ENCODE measurements around the gene WDR5.

WDR5 gene

DNA sequence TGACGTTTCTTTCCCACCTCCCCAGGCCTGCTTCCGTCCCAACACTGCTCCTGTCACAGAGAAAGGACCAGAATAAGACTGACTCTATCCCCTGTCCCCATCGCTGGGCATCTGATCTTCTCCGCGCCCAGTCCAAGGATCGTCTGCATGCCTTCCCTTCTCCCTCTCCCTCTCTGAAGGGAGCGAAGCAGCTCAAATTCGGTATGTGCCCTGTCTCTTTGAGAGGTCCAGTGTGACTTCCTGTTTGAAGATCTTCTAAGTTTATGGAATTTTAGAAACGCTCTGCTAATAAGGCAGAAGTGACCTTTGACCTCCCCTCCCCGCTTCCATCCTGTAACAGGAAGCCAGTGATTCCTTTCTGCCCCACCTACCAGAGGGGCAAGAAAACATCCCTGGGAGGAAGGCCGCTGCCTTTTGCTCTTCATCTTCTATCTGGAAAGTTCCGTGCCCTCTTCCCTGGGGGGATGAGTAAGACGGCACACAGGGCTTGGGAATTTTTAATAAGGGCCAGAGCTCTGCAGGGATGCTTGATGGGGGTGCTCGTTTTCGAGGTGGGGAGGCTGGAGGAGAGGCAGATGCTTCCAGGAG lies 69.2 kb downstream of the WDR5 start:
- no peak overlapping the region for H3K27ac ChIP-seq (ENCODE audit: low read depth, low read length)
- no peaks in the 10 kb centered on the region for H3K27me3 ChIP-seq (ENCODE audit: insufficient read depth, low read length)
- H3K9ac ChIP-seq (ENCODE audit: low read depth, low read length) = no peak overlapping the region
- no peaks in the 10 kb centered on the region for H3K36me3 ChIP-seq (ENCODE audit: insufficient read depth, low read length)
- H3K9me3 ChIP-seq (ENCODE audit: insufficient read depth, low read depth, low read length) = no peaks in the 10 kb centered on the region
- no peaks in the 10 kb centered on the region for H3K4me1 ChIP-seq (ENCODE audit: insufficient read depth, low read length)
- 82% methylated on average over 15 of the region's 15 CpGs for WGBS
- no peak overlapping the region for H3K4me3 ChIP-seq (ENCODE audit: low read length)

DNA sequence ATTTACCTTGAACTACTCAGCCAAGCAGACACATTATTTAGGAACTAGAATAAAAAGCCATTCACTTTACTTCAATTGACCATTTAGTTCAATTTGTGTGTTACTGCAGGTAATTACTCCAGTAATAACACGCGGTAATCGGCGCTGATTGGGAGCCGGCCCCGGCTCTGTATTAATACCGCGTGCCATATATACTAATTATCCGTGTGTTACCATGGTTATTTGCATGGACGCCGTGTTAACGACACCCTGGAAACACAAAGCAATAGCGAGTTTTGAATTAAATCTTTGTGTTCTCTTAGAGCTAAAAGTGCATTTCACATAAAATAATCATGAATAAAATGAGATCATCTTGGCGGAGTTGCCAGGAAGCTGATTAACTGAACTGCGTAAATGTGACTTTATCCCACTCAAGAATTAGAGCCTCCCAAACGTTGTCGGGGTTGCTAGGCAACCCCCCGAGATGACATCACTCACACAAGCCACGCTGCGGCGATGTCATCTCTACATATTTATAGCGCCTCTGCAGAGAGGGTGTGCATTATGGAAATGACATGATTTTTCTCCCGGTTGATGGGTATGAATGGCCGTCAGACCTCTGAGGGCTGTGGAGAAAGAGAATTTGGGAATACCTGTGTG lies 69.9 kb downstream of the WDR5 start:
- no peaks in the 10 kb centered on the region for H3K36me3 ChIP-seq (ENCODE audit: insufficient read depth, low read length)
- no peaks in the 10 kb centered on the region for H3K27me3 ChIP-seq (ENCODE audit: insufficient read depth, low read length)
- H3K4me1 ChIP-seq (ENCODE audit: insufficient read depth, low read length) = no peaks in the 10 kb centered on the region
- H3K27ac ChIP-seq (ENCODE audit: low read depth, low read length) = no peak overlapping the region
- WGBS = 94% methylated on average over 24 of the region's 24 CpGs
- no peaks in the 10 kb centered on the region for H3K9me3 ChIP-seq (ENCODE audit: insufficient read depth, low read depth, low read length)
- H3K9ac ChIP-seq (ENCODE audit: low read depth, low read length) = no peak overlapping the region
- H3K4me3 ChIP-seq (ENCODE audit: low read length) = no peak overlapping the region

DNA sequence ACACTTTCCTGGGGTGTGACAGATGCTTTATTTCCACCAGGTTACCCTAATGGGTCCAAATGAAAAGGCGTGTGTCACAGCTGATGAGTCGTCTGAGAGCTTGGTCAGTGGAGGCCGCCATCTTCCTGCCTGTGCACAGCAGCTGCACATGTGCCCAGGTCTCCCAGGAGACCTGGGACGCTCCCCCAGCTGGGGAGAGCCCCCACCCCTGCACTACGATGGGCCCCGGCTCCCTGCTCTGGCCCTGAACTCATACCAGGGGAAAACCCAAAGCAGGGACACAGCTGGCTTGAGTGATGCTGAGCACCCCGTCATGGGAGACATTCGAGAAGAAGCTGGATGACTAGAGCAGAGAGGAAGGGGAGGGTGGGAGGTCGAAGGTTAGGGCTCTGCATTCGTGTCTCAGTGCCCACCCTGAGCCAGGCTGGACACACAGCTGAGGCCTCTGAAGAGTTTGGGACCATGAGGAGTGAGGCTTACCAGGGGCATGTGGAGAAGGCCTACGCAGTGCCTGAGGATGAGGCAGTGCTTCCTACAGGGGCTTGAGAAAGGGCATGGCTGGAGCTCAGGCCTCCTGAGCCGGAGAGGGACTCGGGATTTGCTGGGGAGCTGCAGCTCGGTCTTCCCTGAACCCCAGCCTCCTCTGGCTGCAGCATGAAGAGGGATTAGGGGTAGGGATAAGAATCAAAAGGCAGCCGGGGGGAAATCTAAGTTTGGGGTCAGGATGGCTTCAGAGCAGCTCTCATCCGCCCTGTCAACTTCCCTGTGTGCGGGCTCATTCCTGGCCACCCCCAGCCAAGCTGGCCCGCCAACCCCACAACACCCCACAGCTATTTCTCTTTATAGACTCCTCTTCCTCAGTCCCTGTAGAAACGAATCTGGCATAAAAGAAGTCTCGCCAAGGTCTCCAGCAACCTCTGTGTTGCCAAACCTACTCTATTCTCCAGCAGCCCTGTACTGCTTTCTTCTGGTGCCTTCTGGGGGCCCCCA lies 70.7 kb downstream of the WDR5 start:
- Histone ChIP-seq H3K9me3 (ENCODE audit: insufficient read depth, low read depth, low read length) (no peaks in the 10 kb centered on the region), H3K4me3 (ENCODE audit: low read length) (no peak overlapping the region), H3K4me1 (ENCODE audit: insufficient read depth, low read length) (no peaks in the 10 kb centered on the region), H3K27me3 (ENCODE audit: insufficient read depth, low read length) (no peaks in the 10 kb centered on the region), H3K36me3 (ENCODE audit: insufficient read depth, low read length) (no peaks in the 10 kb centered on the region), H3K27ac (ENCODE audit: low read depth, low read length) (no peak overlapping the region), H3K9ac (ENCODE audit: low read depth, low read length) (no peak overlapping the region)
- WGBS = 90% methylated on average over 20 of the region's 20 CpGs

DNA sequence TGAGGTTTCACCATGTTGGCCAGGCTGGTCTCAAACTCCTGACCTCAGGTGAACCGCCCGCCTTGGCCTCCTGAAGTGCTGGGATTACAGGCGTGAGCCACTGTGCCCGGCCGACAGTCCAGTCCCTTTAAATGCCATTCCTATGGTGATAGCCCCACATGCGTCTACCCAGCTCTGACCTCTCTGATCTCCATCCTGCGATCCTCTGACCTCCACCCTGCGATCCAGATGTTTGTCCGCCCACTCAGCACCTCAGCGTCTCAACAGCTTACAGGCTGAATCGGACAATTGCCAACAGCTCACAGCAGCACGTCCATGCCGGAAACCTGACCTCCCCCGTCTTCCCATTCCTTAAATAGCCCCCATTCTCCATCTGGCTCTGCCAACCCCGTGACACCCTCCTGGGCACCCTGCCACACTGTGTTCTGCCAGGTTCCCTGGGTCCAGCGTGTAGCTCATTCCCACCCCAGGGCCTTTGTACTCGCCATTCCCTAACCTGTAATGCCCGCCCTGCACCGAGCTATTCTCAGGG lies 72.5 kb downstream of the WDR5 start:
- 92% methylated on average over 19 of the region's 19 CpGs for WGBS
- H3K27me3 ChIP-seq (ENCODE audit: insufficient read depth, low read length) = no peaks in the 10 kb centered on the region

DNA sequence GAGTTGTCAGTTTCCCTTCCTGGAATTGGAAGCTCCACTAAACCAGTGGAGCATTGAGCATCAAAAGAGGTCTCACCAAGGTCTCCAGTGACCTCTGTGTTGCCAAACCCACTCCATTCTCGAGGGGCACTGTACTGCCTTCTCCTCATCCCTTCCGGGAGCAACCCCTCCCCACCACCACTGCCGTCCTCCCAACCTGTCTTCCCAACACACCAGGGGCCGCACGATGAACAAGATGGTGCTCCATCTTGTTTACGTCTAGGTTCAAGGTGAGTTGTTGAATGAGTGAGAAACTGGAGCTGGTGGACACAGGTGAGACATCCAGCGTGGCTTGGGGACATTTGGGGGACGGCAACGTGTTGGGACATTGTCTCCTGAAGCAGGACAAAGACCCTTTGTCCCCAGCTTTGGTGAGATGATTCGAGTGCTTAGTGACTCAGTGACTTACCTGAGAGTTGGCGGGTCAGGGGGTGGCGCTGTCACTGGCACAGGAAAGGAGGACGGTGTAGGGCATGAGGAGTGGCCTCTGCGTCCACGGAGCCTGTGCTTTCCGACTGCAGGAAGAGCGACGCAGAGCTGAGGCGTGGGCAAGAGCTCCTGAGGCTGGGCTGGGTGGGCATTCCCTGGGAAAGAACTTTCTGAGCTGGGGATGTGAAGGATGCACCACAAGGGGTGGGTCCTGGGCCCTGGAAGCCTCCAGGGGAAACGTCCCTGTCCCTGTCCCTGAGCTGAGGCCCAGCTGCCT lies 73.3 kb downstream of the WDR5 start:
- Histone ChIP-seq H3K4me1 (ENCODE audit: insufficient read depth, low read length) (no peaks in the 10 kb centered on the region), H3K4me3 (ENCODE audit: low read length) (no peak overlapping the region), H3K9ac (ENCODE audit: low read depth, low read length) (no peak overlapping the region), H3K27ac (ENCODE audit: low read depth, low read length) (no peak overlapping the region), H3K9me3 (ENCODE audit: insufficient read depth, low read depth, low read length) (no peaks in the 10 kb centered on the region), H3K36me3 (ENCODE audit: insufficient read depth, low read length) (no peaks in the 10 kb centered on the region), H3K27me3 (ENCODE audit: insufficient read depth, low read length) (no peaks in the 10 kb centered on the region)
- 91% methylated on average over 20 of the region's 20 CpGs for WGBS

More for the DNA sequence above, 72.5 kb downstream of the WDR5 start:
- H3K9ac ChIP-seq (ENCODE audit: low read depth, low read length) = no peak overlapping the region
- H3K9me3 ChIP-seq (ENCODE audit: insufficient read depth, low read depth, low read length) = no peaks in the 10 kb centered on the region
- H3K36me3 ChIP-seq (ENCODE audit: insufficient read depth, low read length) = no peaks in the 10 kb centered on the region
- no peak overlapping the region for H3K4me3 ChIP-seq (ENCODE audit: low read length)
- H3K27ac ChIP-seq (ENCODE audit: low read depth, low read length) = no peak overlapping the region
- H3K4me1 ChIP-seq (ENCODE audit: insufficient read depth, low read length) = no peaks in the 10 kb centered on the region

Measured in HUES64 (cell line).